ENCODE results near the gene CHD3. TPM values are rescaled to one million over a fixed set of nuclear protein-coding genes. Genes with fewer than 3 reads are reported as not detected.

Gene CHD3
- total RNA-seq, 1 donor from 2014 or later, result 93.0 TPM

GRCh38 chr17:7915611-7916384 lies 27.2 kb downstream of the CHD3 start, which contains the start of gene RNF227:
RNF227 (minus strand) TSS chr17:7916289; CDS start chr17:7916195, 94 bp downstream.
- H3K9me3 ChIP-seq, result no peaks in the 10 kb centered on the region
- no peaks in the 10 kb centered on the region for H3K27me3 ChIP-seq
- peak within 1 kb of the TSS; percentile 95 for H3K27ac ChIP-seq
- no peak for TF ChIP-seq CTCF (IDR thresholded peaks at IDR 0.05)
- intact Hi-C loops (cut with DNase I), result no loop called here
- DNase-seq, result peak; percentile 98
- H3K4me3 ChIP-seq, result peak within 1 kb of the TSS; percentile 62
- H3K36me3 ChIP-seq, result peaks cover 16% of the 10 kb centered on the region
- H3K4me1 ChIP-seq, result peaks cover 22% of the 10 kb centered on the region
- ATAC-seq, result peak; percentile 91

- Histone ChIP-seq H3K9me3 (no peaks in the 10 kb centered on the region), H3K36me3 (peaks cover 11% of the 10 kb centered on the region), H3K4me3 (peak overlapping the region; percentile 62), H3K27me3 (no peaks in the 10 kb centered on the region), H3K27ac (peak overlapping the region; percentile 95), H3K4me1 (peaks cover 22% of the 10 kb centered on the region)
- intact Hi-C loops (cut with DNase I), result no loop called here
- DNase-seq (no peak), ATAC-seq (no peak)
- no peak for TF ChIP-seq CTCF (IDR thresholded peaks at IDR 0.05)
These were observed 27.7 kb downstream of the CHD3 start for GRCh38 chr17:7916385-7916682.

GRCh38 chr17:7916808-7917207 lies 28.2 kb downstream of the CHD3 start:
- no peak for DNase-seq
- no peak for TF ChIP-seq CTCF (IDR thresholded peaks at IDR 0.05)
- Histone ChIP-seq H3K27ac (peak overlapping the region; percentile 95), H3K36me3 (peaks cover 6% of the 10 kb centered on the region), H3K4me3 (peak overlapping the region; percentile 62), H3K27me3 (no peaks in the 10 kb centered on the region), H3K9me3 (no peaks in the 10 kb centered on the region), H3K4me1 (peaks cover 22% of the 10 kb centered on the region)
- intact Hi-C loops (cut with DNase I), result no loop called here
- ATAC-seq, result no peak

GRCh38 chr17:7922269-7922844 lies 33.8 kb downstream of the CHD3 start:
- Histone ChIP-seq H3K4me3 (peak overlapping the region; percentile 54), H3K36me3 (no peaks in the 10 kb centered on the region), H3K27ac (peak overlapping the region; percentile 72), H3K9me3 (no peaks in the 10 kb centered on the region), H3K27me3 (no peaks in the 10 kb centered on the region), H3K4me1 (peaks cover 11% of the 10 kb centered on the region)
- TF ChIP-seq CTCF (IDR thresholded peaks at IDR 0.05), result no peak
- no peak for ATAC-seq
- no peak for DNase-seq
- intact Hi-C loops (cut with DNase I), result no loop called here

GRCh38 chr17:7922845-7923628 lies 34.4 kb downstream of the CHD3 start:
- intact Hi-C loops (cut with DNase I), result no loop called here
- Histone ChIP-seq H3K4me1 (peaks cover 11% of the 10 kb centered on the region), H3K4me3 (peak overlapping the region; percentile 54), H3K27ac (peak overlapping the region; percentile 72), H3K9me3 (no peaks in the 10 kb centered on the region), H3K36me3 (no peaks in the 10 kb centered on the region), H3K27me3 (no peaks in the 10 kb centered on the region)
- ATAC-seq (peak; percentile 96), DNase-seq (peak; percentile 93)
- TF ChIP-seq CTCF (IDR thresholded peaks at IDR 0.05), result no peak

All from upper lobe of right lung (tissue), 1 donor.